Measurements from ENCODE around the gene ITGAD.

DNA sequence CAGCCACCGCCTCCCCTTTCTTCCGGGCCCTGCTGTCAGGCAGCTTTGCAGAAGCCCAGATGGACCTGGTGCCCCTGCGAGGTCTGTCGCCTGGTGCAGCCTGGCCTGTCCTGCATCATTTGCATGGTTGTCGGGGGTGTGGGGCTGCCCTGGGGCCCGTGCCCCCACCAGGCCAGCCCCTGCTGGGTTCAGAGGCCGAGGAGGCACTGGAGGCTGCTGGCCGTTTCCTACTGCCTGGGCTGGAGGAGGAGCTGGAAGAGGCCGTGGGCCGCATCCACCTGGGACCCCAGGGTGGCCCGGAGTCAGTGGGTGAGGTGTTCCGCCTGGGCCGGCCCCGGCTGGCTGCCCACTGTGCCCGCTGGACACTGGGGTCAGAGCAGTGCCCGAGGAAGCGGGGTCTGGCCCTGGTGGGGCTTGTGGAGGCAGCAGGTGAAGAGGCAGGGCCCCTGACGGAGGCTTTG is 73.3 kb downstream of the ITGAD start:
- TF ChIP-seq CTCF (IDR thresholded peaks at IDR 0.05): no peak
- no peak for TF ChIP-seq POLR2A (IDR thresholded peaks at IDR 0.05)

Measured in body of pancreas (tissue), 4 donors.